ENCODE measurements around the gene RIPOR2. TPM values are rescaled to one million over a fixed set of nuclear protein-coding genes. Genes with fewer than 3 reads are reported as not detected.
A peak's percentile ranks its signal among the peaks of the same experiment; 100 is the strongest.

RIPOR2 gene
- total and polyA plus RNA-seq, 2 experiments from 2014 or later = 9.5 to 22.5 TPM

GRCh38 chr6:24933868-24934401 lies 1.8 kb downstream of the RIPOR2 start:
- peak; percentile 96 for DNase-seq (ENCODE audit: low spot score)
- Mint-ChIP-seq H3K9me3 (no peaks in the 10 kb centered on the region; the same call in 2 of the 3 replicates), H3K27ac (peak overlapping the region; percentile 19; the same call in 1 of the 2 replicates), H3K4me3 (peak overlapping the region; percentile 69), H3K27me3 (ENCODE audit: insufficient read depth, low read depth, poor library complexity) (no peaks in the 10 kb centered on the region), H3K4me1 (peaks cover 68% of the 10 kb centered on the region), H3K36me3 (ENCODE audit: low read depth) (no peaks in the 10 kb centered on the region)
- H3K27ac ChIP-seq (ENCODE audit: low read depth) = peak overlapping the region; percentile 32; the same call in 1 of the 2 replicates
- H3F3A ChIP-seq (replicated peaks; ENCODE audit: low read depth) = no peaks in the 10 kb centered on the region
- peak overlapping the region; percentile 42 for H3K4me3 ChIP-seq
- H3K36me3 ChIP-seq (ENCODE audit: insufficient read depth) = no peaks in the 10 kb centered on the region
- peak overlapping the region; percentile 73 for H3K4me2 ChIP-seq
- no peak overlapping the region for H2AFZ ChIP-seq
- no peaks in the 10 kb centered on the region for H3K9me2 ChIP-seq (ENCODE audit: insufficient read depth)
- peaks cover 54% of the 10 kb centered on the region for H3K4me1 ChIP-seq (ENCODE audit: insufficient read depth)
- TF ChIP-seq CTCF (conservative IDR thresholded peaks at IDR 0.05; ENCODE audit: low read depth in 2 of 2) (peak; percentile 90 to 99), CREB1 (CRISPR knock-in tag; IDR thresholded peaks at IDR 0.05; ENCODE audit: low read depth) (no peak)
- no peaks in the 10 kb centered on the region for H4K20me1 ChIP-seq (replicated peaks; ENCODE audit: insufficient read depth)
- H3K79me2 ChIP-seq (replicated peaks; ENCODE audit: insufficient read depth) = peaks cover 25% of the 10 kb centered on the region
- ATAC-seq = peak; percentile 87
- no peaks in the 10 kb centered on the region for H3K27me3 ChIP-seq (ENCODE audit: insufficient read depth)

GRCh38 chr6:24933266-24933665 lies 2.5 kb downstream of the RIPOR2 start:
- Histone ChIP-seq H3K36me3 (ENCODE audit: insufficient read depth) (no peaks in the 10 kb centered on the region), H3K4me2 (peak overlapping the region; percentile 2; the same call in 1 of the 2 replicates), H3K4me1 (ENCODE audit: insufficient read depth) (peaks cover 58% of the 10 kb centered on the region), H3K79me2 (replicated peaks; ENCODE audit: insufficient read depth) (peaks cover 31% of the 10 kb centered on the region), H3K9me2 (ENCODE audit: insufficient read depth) (no peaks in the 10 kb centered on the region), H3K27me3 (ENCODE audit: insufficient read depth) (no peaks in the 10 kb centered on the region), H2AFZ (no peak overlapping the region), H3F3A (replicated peaks; ENCODE audit: low read depth) (no peaks in the 10 kb centered on the region), H3K27ac (ENCODE audit: low read depth) (no peak overlapping the region), H3K4me3 (no peak overlapping the region), H4K20me1 (replicated peaks; ENCODE audit: insufficient read depth) (no peaks in the 10 kb centered on the region)
- no peak for ATAC-seq
- no peaks in the 10 kb centered on the region for H3K27me3 Mint-ChIP-seq (ENCODE audit: insufficient read depth, low read depth, poor library complexity)
- no peak for DNase-seq (ENCODE audit: low spot score)
- H3K4me3 Mint-ChIP-seq = peak overlapping the region; percentile 69; the same call in 2 of the 3 replicates
- no peak overlapping the region for H3K27ac Mint-ChIP-seq
- H3K36me3 Mint-ChIP-seq (ENCODE audit: low read depth) = no peaks in the 10 kb centered on the region
- peaks cover 68% of the 10 kb centered on the region for H3K4me1 Mint-ChIP-seq
- H3K9me3 Mint-ChIP-seq = no peaks in the 10 kb centered on the region; the same call in 2 of the 3 replicates
- TF ChIP-seq REST (IDR thresholded peaks at IDR 0.05; ENCODE audit: unreplicated experiment) = no peak
- TF ChIP-seq EZH2phosphoT487 (IDR thresholded peaks at IDR 0.05; ENCODE audit: unreplicated experiment) = no peak
- TF ChIP-seq ZNF462 (CRISPR knock-in tag; IDR thresholded peaks at IDR 0.05) = no peak
- TF ChIP-seq JUNB (IDR thresholded peaks at IDR 0.05; ENCODE audit: unreplicated experiment) = no peak
- TF ChIP-seq CREB1 (CRISPR knock-in tag; IDR thresholded peaks at IDR 0.05; ENCODE audit: low read depth) = no peak
- no peak for TF ChIP-seq NANOG (IDR thresholded peaks at IDR 0.05; ENCODE audit: borderline replicate concordance)
- no peak for TF ChIP-seq STAT1 (IDR thresholded peaks at IDR 0.05; ENCODE audit: unreplicated experiment)
- no peak for TF ChIP-seq POLR2AphosphoS5 (IDR thresholded peaks at IDR 0.05; ENCODE audit: low read depth)
- no peak for TF ChIP-seq ZNF331 (CRISPR knock-in tag; IDR thresholded peaks at IDR 0.05; ENCODE audit: low read depth)

Data from GM23338 (cell line).